ENCODE data around the gene EMX1. TPM values are rescaled to one million over a fixed set of nuclear protein-coding genes. Genes with fewer than 3 reads are reported as not detected.

Gene EMX1
- total RNA-seq, 2 experiments from 2014 or later = not detected

DNA sequence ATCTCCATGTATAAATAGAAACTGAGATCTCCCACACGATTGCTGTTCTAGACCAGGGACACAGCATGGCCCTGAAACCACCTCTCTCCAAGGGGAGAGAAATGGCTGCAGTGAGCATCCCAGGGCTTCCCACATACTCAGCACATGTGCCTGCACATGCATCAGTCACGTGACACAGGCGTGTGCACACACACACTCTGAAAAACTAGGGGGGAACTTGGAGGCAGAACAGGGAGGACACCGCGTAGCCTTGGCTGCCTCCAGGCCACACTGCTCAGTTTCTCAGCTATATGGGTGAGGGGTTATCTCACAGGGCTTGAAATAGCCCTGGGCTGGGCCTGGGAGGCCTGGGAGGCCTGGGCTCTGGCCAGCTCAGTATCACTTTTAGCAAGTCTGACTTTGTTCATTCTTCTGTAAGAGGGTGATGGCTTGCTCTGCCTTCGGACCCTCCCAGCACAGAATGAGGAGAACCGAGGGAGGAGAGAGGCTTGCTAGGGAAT is 66.9 kb downstream of the EMX1 start:
- H3K36me3 ChIP-seq (ENCODE audit: insufficient read depth, low read length) = no peaks in the 10 kb centered on the region
- no peak overlapping the region for H3K27ac ChIP-seq (ENCODE audit: low read depth, low read length, poor library complexity, severe bottlenecking)
- no peaks in the 10 kb centered on the region for H3K9me2 ChIP-seq (ENCODE audit: insufficient read depth, low read length)
- ChIA-PET POLR2A (no interaction called here), CTCF (ENCODE audit: unreplicated experiment) (no interaction called here)
- no peak overlapping the region for H3K4me2 ChIP-seq (ENCODE audit: low read length)
- intact Hi-C loops (cut with micrococcal nuclease; ENCODE audit: unreplicated experiment) = no loop called here
- no peak overlapping the region for H2AFZ ChIP-seq (ENCODE audit: low read length)
- DNase-seq (ENCODE audit: low spot score) = no peak
- BruUV-seq (replicated peaks) = no TSS peak
- H3K79me2 ChIP-seq (ENCODE audit: insufficient read depth, low read depth, low read length) = no peaks in the 10 kb centered on the region
- H3K4me3 ChIP-seq (ENCODE audit: low read depth, low read length, poor library complexity, severe bottlenecking) = no peak overlapping the region
- TF ChIP-seq, protein P1, sequence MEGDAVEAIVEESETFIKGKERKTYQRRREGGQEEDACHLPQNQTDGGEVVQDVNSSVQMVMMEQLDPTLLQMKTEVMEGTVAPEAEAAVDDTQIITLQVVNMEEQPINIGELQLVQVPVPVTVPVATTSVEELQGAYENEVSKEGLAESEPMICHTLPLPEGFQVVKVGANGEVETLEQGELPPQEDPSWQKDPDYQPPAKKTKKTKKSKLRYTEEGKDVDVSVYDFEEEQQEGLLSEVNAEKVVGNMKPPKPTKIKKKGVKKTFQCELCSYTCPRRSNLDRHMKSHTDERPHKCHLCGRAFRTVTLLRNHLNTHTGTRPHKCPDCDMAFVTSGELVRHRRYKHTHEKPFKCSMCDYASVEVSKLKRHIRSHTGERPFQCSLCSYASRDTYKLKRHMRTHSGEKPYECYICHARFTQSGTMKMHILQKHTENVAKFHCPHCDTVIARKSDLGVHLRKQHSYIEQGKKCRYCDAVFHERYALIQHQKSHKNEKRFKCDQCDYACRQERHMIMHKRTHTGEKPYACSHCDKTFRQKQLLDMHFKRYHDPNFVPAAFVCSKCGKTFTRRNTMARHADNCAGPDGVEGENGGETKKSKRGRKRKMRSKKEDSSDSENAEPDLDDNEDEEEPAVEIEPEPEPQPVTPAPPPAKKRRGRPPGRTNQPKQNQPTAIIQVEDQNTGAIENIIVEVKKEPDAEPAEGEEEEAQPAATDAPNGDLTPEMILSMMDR (conservative IDR thresholded peaks at IDR 0.05; ENCODE audit: low read length) = no peak
- no peak for TF ChIP-seq EZH2phosphoT487 (IDR thresholded peaks at IDR 0.05; ENCODE audit: borderline replicate concordance, low read depth, low read length)
- no peaks in the 10 kb centered on the region for H4K20me1 ChIP-seq (ENCODE audit: insufficient read depth, low read length)
- H3K9me3 ChIP-seq (ENCODE audit: low read length) = no peaks in the 10 kb centered on the region
- no peaks in the 10 kb centered on the region for H3K4me1 ChIP-seq (ENCODE audit: insufficient read depth, low read length, poor library complexity, severe bottlenecking)

Other genes starting within 250 kb of the EMX1 start
- not detected in 2 replicates for gene EXOC6B, start 91.5 kb upstream of the EMX1 start, total RNA-seq (2014; rRNA removed; shearing (Covaris generic))
- gene EXOC6B, start 91.5 kb upstream of the EMX1 start, total RNA-seq (2022) = 3.9 and 5.1 TPM in 2 replicates
- gene SPR, start 30.1 kb upstream of the EMX1 start, total RNA-seq (2014; rRNA removed; shearing (Covaris generic)) = not detected in 2 replicates
- gene SPR, start 30.1 kb upstream of the EMX1 start, total RNA-seq (2022) = not detected in 2 replicates
- 4.5 and 7.8 TPM in 2 replicates for gene SFXN5, start 154.2 kb downstream of the EMX1 start, total RNA-seq (2014; rRNA removed; shearing (Covaris generic))
- gene SFXN5, start 154.2 kb downstream of the EMX1 start, total RNA-seq (2022) = 9.9 and 10.5 TPM in 2 replicates
- 0.05 and 0.13 TPM in 2 replicates for gene RAB11FIP5, start 195.4 kb downstream of the EMX1 start, total RNA-seq (2014; rRNA removed; shearing (Covaris generic))
- 0.66 TPM in 1 of 2 replicates, not detected in the other for gene RAB11FIP5, start 195.4 kb downstream of the EMX1 start, total RNA-seq (2022)